ENCODE data around the gene ACTN2.
A peak's percentile ranks its signal among the peaks of the same experiment; 100 is the strongest.
"Not testable (repeated sequence)": the region's sequence is repeated elsewhere in the genome, so short reads cannot be mapped to it uniquely, and the experiment has no call there.

ACTN2 gene

GRCh38 chr1:236685917-236686814 lies at the start of gene ACTN2:
Gene ACTN2 (plus strand): TSS chr1:236686499. CDS start chr1:236686674, 175 bp downstream.
- peak; percentile 52 for DNase-seq

GRCh38 chr1:236638945-236639344 lies 47.4 kb upstream of the ACTN2 start:
- DNase-seq, result no peak

- no peak for DNase-seq
Observed at GRCh38 chr1:236639686-236640085, 46.6 kb upstream of the ACTN2 start.

- DNase-seq, result no peak
Observed at GRCh38 chr1:236642763-236643162, 43.5 kb upstream of the ACTN2 start.

GRCh38 chr1:236645016-236645680 lies 41.2 kb upstream of the ACTN2 start:
- no peak for DNase-seq

- DNase-seq, result no peak
Observed at GRCh38 chr1:236654511-236654910, 31.8 kb upstream of the ACTN2 start.

GRCh38 chr1:236654957-236655356 lies 31.3 kb upstream of the ACTN2 start:
- no peak for DNase-seq

GRCh38 chr1:236657398-236657797 lies 28.9 kb upstream of the ACTN2 start:
- no peak for DNase-seq

GRCh38 chr1:236659792-236660587 lies 26.3 kb upstream of the ACTN2 start:
- DNase-seq, result no peak

GRCh38 chr1:236663934-236664333 lies 22.4 kb upstream of the ACTN2 start:
- DNase-seq, result no peak

GRCh38 chr1:236668909-236669308 lies 17.4 kb upstream of the ACTN2 start:
- not testable (repeated sequence) for DNase-seq

GRCh38 chr1:236670060-236670459 lies 16.2 kb upstream of the ACTN2 start:
- DNase-seq, result no peak

GRCh38 chr1:236673289-236673919 lies 12.9 kb upstream of the ACTN2 start:
- DNase-seq, result no peak

GRCh38 chr1:236677641-236678235 lies 8.6 kb upstream of the ACTN2 start:
- no peak for DNase-seq

- no peak for DNase-seq
Observed at GRCh38 chr1:236681219-236681618, 5.1 kb upstream of the ACTN2 start.

GRCh38 chr1:236685205-236685916 lies 938 bp upstream of the ACTN2 start:
- no peak for DNase-seq

- no peak for DNase-seq
Observed at GRCh38 chr1:236686815-236687160, 489 bp downstream of the ACTN2 start.

- no peak for DNase-seq
Observed at GRCh38 chr1:236687273-236687672, 974 bp downstream of the ACTN2 start.

- DNase-seq, result no peak
Observed at GRCh38 chr1:236688705-236689104, 2.4 kb downstream of the ACTN2 start.

GRCh38 chr1:236689713-236690569 lies 3.6 kb downstream of the ACTN2 start:
- no peak for DNase-seq

- no peak for DNase-seq
Observed at GRCh38 chr1:236691348-236691747, 5.0 kb downstream of the ACTN2 start.
